ENCODE results near the gene GHITM. TPM values are rescaled to one million over a fixed set of nuclear protein-coding genes. Genes with fewer than 3 reads are reported as not detected.
"Not testable (repeated sequence)": the region's sequence is repeated elsewhere in the genome, so short reads cannot be mapped to it uniquely, and the experiment has no call there.

Gene GHITM
- total RNA-seq, 4 donors from 2014 or later: 137 to 289 (median 182) TPM

- peak overlapping the region; percentile 72 to 89 (median 80) for H3K27ac ChIP-seq
- 67 to 100% methylated on average over 2 to 3 of the region's 4 CpGs for WGBS, 2 donors
These were observed 37.6 kb downstream of the GHITM start for GRCh38 chr10:84176836-84177474.

GRCh38 chr10:84177541-84178141 is 38.3 kb downstream of the GHITM start:
- Histone ChIP-seq H3K27me3 (no peaks in the 10 kb centered on the region), H3K9me3 (no peaks in the 10 kb centered on the region), H3K4me1 (peaks cover 17 to 84% (median 32%) of the 10 kb centered on the region in 3 donors), H3K4me3 (no peak overlapping the region), H3K27ac (peak overlapping the region; percentile 72 to 89 (median 80)), H3K36me3 (peaks cover 0 to 13% (median 0%) of the 10 kb centered on the region in 3 donors)
- DNase-seq: no peak
- TF ChIP-seq CTCF (IDR thresholded peaks at IDR 0.05) (no peak), POLR2A (IDR thresholded peaks at IDR 0.05) (no peak)
- intact Hi-C loops (cut with DNase I): no loop called here
- WGBS, 2 donors: 35 to 66% methylated on average over 3 to 5 of the region's 8 CpGs

More at GRCh38 chr10:84176836-84177474, 37.6 kb downstream of the GHITM start:
- Histone ChIP-seq H3K36me3 (peaks cover 0 to 13% (median 0%) of the 10 kb centered on the region in 3 donors), H3K9me3 (no peaks in the 10 kb centered on the region), H3K4me1 (peaks cover 21 to 90% (median 35%) of the 10 kb centered on the region in 3 donors), H3K27me3 (no peaks in the 10 kb centered on the region), H3K4me3 (no peak overlapping the region)
- TF ChIP-seq CTCF (IDR thresholded peaks at IDR 0.05): no peak
- no peak for TF ChIP-seq POLR2A (IDR thresholded peaks at IDR 0.05)
- intact Hi-C loops (cut with DNase I): no loop called here
- DNase-seq: no peak

- peaks cover 0 to 13% (median 0%) of the 10 kb centered on the region in 3 donors for H3K36me3 ChIP-seq
- H3K27ac ChIP-seq: peak overlapping the region; percentile 72 to 89 (median 80)
- H3K27me3 ChIP-seq: no peaks in the 10 kb centered on the region
- TF ChIP-seq POLR2A (IDR thresholded peaks at IDR 0.05): no peak
- H3K9me3 ChIP-seq: no peaks in the 10 kb centered on the region
- 73 to 78% methylated on average over 3 of the region's 3 CpGs for WGBS, 2 donors
- peaks cover 12 to 79% (median 27%) of the 10 kb centered on the region in 3 donors for H3K4me1 ChIP-seq
- no peak for DNase-seq
- H3K4me3 ChIP-seq: no peak overlapping the region
- intact Hi-C loops (cut with DNase I): no loop called here
These were observed 38.9 kb downstream of the GHITM start for GRCh38 chr10:84178160-84178609.

GRCh38 chr10:84179059-84179710 is 39.9 kb downstream of the GHITM start:
- Histone ChIP-seq H3K9me3 (no peaks in the 10 kb centered on the region), H3K36me3 (peaks cover 0 to 13% (median 0%) of the 10 kb centered on the region in 3 donors), H3K27me3 (no peaks in the 10 kb centered on the region), H3K27ac (peak overlapping the region; percentile 72 to 89 (median 82)), H3K4me1 (peaks cover 10 to 70% (median 26%) of the 10 kb centered on the region in 3 donors), H3K4me3 (no peak overlapping the region)
- TF ChIP-seq CTCF (IDR thresholded peaks at IDR 0.05): no peak
- no peak for TF ChIP-seq POLR2A (IDR thresholded peaks at IDR 0.05)
- 28 to 43% methylated on average over 7 to 9 of the region's 12 CpGs for WGBS, 2 donors
- no peak for DNase-seq
- intact Hi-C loops (cut with DNase I): no loop called here

GRCh38 chr10:84180386-84180785 is 41.1 kb downstream of the GHITM start:
- WGBS, 2 donors: no CpG with 5 or more reads among the region's 22 CpGs
- H3K36me3 ChIP-seq: peaks cover 0 to 13% (median 0%) of the 10 kb centered on the region in 3 donors
- DNase-seq; H3K27me3 ChIP-seq; H3K4me3 ChIP-seq; intact Hi-C loops (cut with DNase I); H3K9me3 ChIP-seq: not testable (repeated sequence)
- peaks cover 10 to 72% (median 29%) of the 10 kb centered on the region in 3 donors for H3K4me1 ChIP-seq
- peak overlapping the region; percentile 53 to 79 (median 70) for H3K27ac ChIP-seq

- H3K4me3 ChIP-seq: no peak overlapping the region
- peaks cover 0 to 13% (median 0%) of the 10 kb centered on the region in 4 donors for H3K27me3 ChIP-seq
- H3K27ac ChIP-seq: peak overlapping the region in 1 of 4 donors; percentile 79
- TF ChIP-seq POLR2A (IDR thresholded peaks at IDR 0.05): no peak
- no peak for TF ChIP-seq CTCF (IDR thresholded peaks at IDR 0.05)
- H3K36me3 ChIP-seq: peaks cover 0 to 12% (median 0%) of the 10 kb centered on the region in 3 donors
- H3K4me1 ChIP-seq: peaks cover 10 to 61% (median 17%) of the 10 kb centered on the region in 3 donors
- DNase-seq: no peak
- 82 to 100% methylated on average over 2 to 3 of the region's 5 CpGs for WGBS, 2 donors
- H3K9me3 ChIP-seq: no peaks in the 10 kb centered on the region
- intact Hi-C loops (cut with DNase I): no loop called here
These were observed 42.3 kb downstream of the GHITM start for GRCh38 chr10:84181631-84182030.

Data from esophagus squamous epithelium (tissue), 5 donors.